ENCODE results near the gene KIF13A.
"Not testable (repeated sequence)": the region's sequence is repeated elsewhere in the genome, so short reads cannot be mapped to it uniquely, and the experiment has no call there.

KIF13A gene

DNA sequence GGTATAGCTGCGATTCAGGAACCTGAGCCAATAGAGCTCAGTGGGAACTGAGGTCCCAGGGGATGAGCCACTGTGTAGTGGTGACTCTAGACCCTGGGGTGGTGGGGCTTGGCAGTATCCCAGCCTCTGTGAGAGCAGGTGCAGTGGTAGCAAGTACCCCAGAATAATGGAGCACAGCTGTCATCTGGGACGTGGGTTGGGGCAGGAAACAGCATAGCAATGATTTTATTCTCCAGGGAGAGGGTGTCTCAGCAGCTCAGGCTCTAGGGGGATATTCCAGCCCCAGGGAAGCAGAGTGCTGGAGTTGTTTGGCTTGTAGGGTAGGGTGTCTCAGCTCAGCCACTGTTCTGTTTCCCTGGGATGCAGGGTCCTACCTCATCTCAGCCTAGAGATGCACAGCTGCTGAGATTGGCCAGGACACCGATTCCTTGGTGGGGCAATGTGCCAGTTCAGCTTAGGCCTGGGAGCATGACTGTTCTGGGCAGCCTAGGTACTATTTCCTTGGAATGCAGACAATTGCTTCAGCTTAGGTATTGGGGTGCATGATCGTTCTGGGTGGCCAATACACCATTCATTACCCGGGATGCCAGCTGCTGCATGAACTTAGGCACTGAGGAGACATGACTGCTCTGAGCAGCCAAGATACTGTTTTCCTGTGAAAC, 246.7 kb downstream of the KIF13A start:
- DNase-seq (ENCODE audit: low spot score): no peak
- Histone ChIP-seq H3K27ac (no peak overlapping the region), H3K4me3 (no peak overlapping the region)
- TF ChIP-seq, protein P1, sequence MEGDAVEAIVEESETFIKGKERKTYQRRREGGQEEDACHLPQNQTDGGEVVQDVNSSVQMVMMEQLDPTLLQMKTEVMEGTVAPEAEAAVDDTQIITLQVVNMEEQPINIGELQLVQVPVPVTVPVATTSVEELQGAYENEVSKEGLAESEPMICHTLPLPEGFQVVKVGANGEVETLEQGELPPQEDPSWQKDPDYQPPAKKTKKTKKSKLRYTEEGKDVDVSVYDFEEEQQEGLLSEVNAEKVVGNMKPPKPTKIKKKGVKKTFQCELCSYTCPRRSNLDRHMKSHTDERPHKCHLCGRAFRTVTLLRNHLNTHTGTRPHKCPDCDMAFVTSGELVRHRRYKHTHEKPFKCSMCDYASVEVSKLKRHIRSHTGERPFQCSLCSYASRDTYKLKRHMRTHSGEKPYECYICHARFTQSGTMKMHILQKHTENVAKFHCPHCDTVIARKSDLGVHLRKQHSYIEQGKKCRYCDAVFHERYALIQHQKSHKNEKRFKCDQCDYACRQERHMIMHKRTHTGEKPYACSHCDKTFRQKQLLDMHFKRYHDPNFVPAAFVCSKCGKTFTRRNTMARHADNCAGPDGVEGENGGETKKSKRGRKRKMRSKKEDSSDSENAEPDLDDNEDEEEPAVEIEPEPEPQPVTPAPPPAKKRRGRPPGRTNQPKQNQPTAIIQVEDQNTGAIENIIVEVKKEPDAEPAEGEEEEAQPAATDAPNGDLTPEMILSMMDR (IDR thresholded peaks at IDR 0.05): no peak

DNA sequence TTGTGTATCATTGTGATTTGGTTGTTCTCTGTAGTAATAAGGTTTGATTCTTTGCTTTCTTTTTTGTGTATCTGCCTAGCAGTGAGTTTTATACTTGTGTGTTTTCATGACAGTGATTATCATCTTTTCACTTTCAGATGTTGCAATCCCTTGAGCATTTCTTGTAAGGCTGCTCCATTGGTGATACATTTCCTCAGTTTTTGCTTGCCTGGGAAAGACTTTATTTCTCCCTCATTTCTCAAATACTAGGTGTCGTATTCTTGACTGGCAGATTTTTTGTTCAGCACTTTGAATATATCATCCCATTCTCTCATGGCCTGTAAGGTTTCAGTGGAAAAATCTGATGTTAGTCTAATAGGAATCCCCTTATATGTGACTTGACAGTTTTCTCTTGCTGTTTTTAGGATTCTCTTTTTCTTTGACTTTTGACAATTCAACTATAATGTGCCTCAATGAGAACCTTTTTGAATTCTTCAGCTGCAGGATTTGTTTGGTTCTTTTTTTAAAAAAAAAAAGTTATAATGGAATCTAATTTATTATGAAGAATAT, 249.7 kb downstream of the KIF13A start:
- Histone ChIP-seq H3K27ac (no peak overlapping the region), H3K4me3 (no peak overlapping the region)
- no peak for DNase-seq (ENCODE audit: low spot score)
- TF ChIP-seq, protein P1 (IDR thresholded peaks at IDR 0.05): no peak

DNA sequence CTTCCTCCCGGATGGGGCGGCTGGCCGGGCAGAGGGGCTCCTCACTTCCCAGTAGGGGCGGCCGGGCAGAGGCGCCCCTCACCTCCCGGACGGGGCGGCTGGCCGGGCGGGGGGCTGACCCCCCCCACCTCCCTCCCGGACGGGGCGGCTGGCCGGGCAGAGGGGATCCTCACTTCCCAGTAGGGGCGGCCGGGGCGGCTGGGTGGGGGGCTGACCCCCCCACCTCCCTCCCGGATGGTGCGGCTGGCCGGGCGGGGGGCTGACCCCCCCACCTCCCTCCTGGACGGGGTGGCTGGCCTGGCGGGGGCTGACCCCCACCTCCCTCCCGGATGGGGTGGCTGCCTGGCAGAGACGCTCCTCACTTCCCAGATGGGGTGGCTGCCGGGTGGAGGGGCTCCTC, 252.1 kb downstream of the KIF13A start:
- not testable (repeated sequence) for H3K4me3 ChIP-seq; H3K27ac ChIP-seq; DNase-seq (ENCODE audit: low spot score)

DNA sequence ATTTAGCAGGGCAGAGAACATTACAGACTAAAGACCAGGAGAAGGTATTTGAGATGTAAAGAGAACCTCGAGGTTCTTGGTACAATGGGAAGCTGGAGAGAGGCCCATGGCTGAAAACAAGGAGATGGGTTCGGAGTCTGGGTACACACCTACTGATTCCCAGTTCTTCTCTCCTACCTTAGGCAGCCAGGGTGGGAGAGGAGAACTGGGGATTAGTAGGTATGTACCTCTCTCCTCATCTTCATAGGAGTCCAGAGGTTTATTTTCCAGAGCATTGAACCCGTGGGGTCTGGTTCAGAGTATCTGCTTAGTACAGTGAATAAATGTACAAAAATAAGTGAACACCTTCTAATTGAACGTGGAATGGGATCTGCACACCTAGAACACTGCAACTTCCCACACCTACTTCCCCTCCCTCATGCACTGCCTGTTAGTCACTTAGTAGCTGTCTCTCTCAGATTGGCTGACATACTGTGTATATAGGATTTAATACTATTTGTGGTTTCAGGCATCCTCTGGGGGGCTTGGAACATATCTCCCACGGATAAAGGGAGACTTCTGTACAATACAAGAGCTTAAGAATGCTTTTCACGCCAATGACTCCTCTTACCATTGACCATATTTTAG, 257.2 kb downstream of the KIF13A start:
- H3K4me3 ChIP-seq: no peak overlapping the region
- H3K27ac ChIP-seq: no peak overlapping the region
- TF ChIP-seq, protein P1 (IDR thresholded peaks at IDR 0.05): no peak
- no peak for DNase-seq (ENCODE audit: low spot score)

DNA sequence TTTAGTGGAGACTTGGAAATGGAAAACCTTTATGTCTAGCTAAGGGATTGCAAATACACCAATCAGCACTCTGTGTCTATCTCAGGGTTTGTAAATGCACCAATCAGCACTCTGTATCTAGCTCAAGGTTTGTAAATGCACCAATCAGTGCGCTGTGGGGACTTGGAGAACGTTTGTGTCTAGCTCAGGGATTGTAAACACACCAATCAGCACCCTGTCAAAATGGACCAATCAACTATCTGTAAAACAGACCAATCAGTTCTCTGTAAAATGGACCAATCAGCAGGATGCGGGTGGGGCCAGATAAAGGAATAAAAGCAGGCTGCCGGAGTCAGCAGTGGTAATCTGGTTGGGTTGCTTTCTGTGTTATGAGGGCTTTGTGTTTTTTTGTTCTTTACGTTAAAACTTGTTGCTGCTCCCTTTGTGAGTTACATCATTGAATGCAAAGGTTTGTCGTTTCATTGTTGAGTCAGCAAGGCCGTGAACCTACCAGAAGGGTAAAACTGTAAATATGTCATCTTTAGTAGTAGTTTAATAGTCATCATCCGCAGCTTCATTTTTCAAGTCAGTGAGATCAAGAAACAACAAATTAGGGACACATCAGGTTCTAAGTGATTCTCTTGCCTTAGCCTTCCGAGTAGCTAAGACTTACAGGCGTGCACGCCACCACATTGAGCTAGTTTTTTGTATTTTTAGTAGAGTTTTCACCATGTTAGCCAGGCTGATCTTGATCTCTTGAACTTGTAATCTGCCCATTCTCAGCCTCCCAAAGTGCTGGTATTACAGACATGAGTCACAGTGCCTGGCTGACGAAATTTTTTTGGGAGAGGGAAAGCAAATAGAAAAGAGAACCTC, 258.0 kb downstream of the KIF13A start:
- H3K4me3 ChIP-seq: no peak overlapping the region
- TF ChIP-seq, protein P1 (IDR thresholded peaks at IDR 0.05): no peak
- no peak overlapping the region for H3K27ac ChIP-seq
- no peak for DNase-seq (ENCODE audit: low spot score)

GRCh38 chr6:17728551-17729222, 258.7 kb downstream of the KIF13A start:
- H3K27ac ChIP-seq: no peak overlapping the region
- no peak for DNase-seq (ENCODE audit: low spot score)
- TF ChIP-seq, protein P1 (IDR thresholded peaks at IDR 0.05): no peak
- no peak overlapping the region for H3K4me3 ChIP-seq

- Histone ChIP-seq H3K4me3 (no peak overlapping the region), H3K27ac (no peak overlapping the region)
- no peak for DNase-seq (ENCODE audit: low spot score)
- TF ChIP-seq, protein P1 (IDR thresholded peaks at IDR 0.05): no peak
Observed at GRCh38 chr6:17725083-17725482, 262.4 kb downstream of the KIF13A start.
